Heart left ventricle (tissue), 13 donors: ENCODE measurements around the gene THAP4.

Experiments
- CTCF ChIP-seq, 12 donors: fragments of 200-600 bp; sonication (generic) in 4 of 12; IDR thresholded peaks; one replicate each; pipeline versions ENCODE4 v1.5.0 to v1.8.0; 2018 to 2022; ENCODE audit warnings: antibody characterized with exemption in 12 of 12, mild to moderate bottlenecking in 5 of 12
- POLR2A ChIP-seq, 2 donors: fragments of 450-650 bp; IDR thresholded peaks; one replicate each; pipeline ENCODE4 v1.6.1; 2017; ENCODE audit warnings: antibody characterized with exemption in 2 of 2, mild to moderate bottlenecking in 2 of 2, moderate library complexity in 2 of 2
- donor health status: ischemic (EF 13 %, LVEDD 7.1; RV severe dilation, severe dysfunction).
- donor health status: DM: no; HTN: yes; CAD: no.
- donor health status: DM: no; HTN: no; CAD: no.
- donor health status: ischemic (EF 25% LVEDD 6.9; RV normal size, moderate dysfunction).
- donor health status: ischemic (EF 25% LVEDD 5.7; RV mildly dilated, moderate dysfunction).
- donor health status: ischemic (EF 35%, LVEDD 5.7; RV mildly dilated, moderate dysfunction).
- donor health status: nonischemic (EF 11% LVEDD 7.7; RV severe dilation, severe dysfunction).
- donor health status: DM: yes; HTN: yes; CAD: no.
- donor health status: PGD.
- donor health status: ischemic (EF 29% LVEDD 5.4; RV normal size, mild dysfunction).
- donor health status: nonischemic (EF 23%, LVEDD 6.1; RV moderate dilation, normal function).

GRCh38 chr2:241555711-241556110 is 81.2 kb downstream of the THAP4 start:
- TF ChIP-seq CTCF (IDR thresholded peaks at IDR 0.05) (no peak), POLR2A (IDR thresholded peaks at IDR 0.05) (no peak)
